ENCODE results near the gene F9.

The F9 gene

DNA sequence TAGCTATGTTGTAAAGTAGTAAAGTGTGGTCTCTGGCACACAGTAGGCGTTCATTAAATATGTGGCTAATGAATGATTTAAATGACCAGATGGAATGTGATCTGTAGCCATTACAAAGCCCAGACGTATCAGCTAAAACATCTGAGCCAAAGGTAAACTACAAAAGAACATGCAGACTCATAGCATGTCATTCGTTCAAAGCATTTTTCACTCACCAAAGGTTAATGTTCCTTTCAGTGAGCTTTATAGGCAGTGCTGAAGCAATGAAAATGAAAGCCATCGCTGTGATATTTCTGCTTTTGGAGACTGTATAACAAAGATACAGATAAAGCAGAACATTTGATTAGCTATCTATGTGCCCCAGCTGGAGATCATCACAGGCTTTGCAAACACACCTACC lies 50.5 kb downstream of the F9 start:
- no peak for DNase-seq (ENCODE audit: extremely low read depth, low read depth)
- no peak overlapping the region for H3K4me3 ChIP-seq (replicated peaks; ENCODE audit: low read depth, low read length)
- TF ChIP-seq CTCF (IDR thresholded peaks at IDR 0.05; ENCODE audit: low read depth, low read length, missing control alignments) = no peak

GRCh38 chrX:139585613-139586012 lies 55.1 kb downstream of the F9 start:
- no peak for DNase-seq (ENCODE audit: extremely low read depth, low read depth)
- H3K4me3 ChIP-seq (replicated peaks; ENCODE audit: low read depth, low read length) = no peak overlapping the region
- TF ChIP-seq CTCF (IDR thresholded peaks at IDR 0.05; ENCODE audit: low read depth, low read length, missing control alignments) = no peak

DNA sequence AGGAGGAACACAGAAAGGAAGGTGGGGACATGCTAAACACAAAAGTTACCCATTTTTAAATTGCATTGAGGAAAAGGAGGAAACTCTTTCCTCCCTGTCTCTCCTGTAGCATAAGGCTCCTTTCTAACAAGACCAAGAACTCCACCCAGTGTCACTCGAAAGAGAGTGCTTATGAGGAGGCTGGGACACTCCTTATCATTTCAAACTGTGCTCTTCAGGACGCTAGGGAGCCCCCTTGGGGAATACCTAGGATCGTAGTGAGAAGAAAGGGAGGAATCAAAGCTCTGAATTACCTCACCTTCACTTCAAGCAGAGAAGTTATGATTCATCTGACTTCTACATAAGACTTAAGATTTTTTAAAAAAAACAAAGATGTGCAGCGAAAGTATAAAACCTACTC lies 65.5 kb downstream of the F9 start:
- no peak for TF ChIP-seq CTCF (IDR thresholded peaks at IDR 0.05; ENCODE audit: low read depth, low read length, missing control alignments)
- DNase-seq (ENCODE audit: extremely low read depth, low read depth) = no peak
- no peak overlapping the region for H3K4me3 ChIP-seq (replicated peaks; ENCODE audit: low read depth, low read length)

DNA sequence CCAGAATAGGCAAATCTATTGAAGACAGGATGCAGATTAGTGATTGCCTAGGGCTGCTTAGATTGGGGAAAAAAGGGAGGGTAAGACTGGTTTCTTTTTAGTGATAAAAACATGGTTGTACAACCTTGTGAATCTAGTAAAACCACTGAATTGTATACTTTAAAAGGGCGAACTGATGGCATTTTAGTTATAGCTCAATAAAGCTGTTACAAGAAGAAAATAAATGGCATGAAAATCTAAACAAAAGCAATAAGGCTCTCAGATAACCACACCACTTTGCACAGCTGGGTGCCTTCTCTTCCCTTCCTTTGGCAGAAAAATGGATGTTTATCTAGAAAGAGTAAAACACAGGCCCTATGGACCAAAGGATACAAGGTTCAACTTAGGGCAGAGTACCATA lies 69.6 kb downstream of the F9 start:
- no peak for DNase-seq (ENCODE audit: extremely low read depth, low read depth)
- no peak overlapping the region for H3K4me3 ChIP-seq (replicated peaks; ENCODE audit: low read depth, low read length)
- no peak for TF ChIP-seq CTCF (IDR thresholded peaks at IDR 0.05; ENCODE audit: low read depth, low read length, missing control alignments)
